Fibroblast of pulmonary artery (primary cell): Measurements from ENCODE around the gene ALG6.
"Not testable (repeated sequence)": the region's sequence is repeated elsewhere in the genome, so short reads cannot be mapped to it uniquely, and the experiment has no call there.

Experiments used
- DNase-seq: peaks from one replicate; pipeline ENCODE4 v3.0.0-alpha.2; 2010; ENCODE audit warnings: low read depth
- H3K4me3 ChIP-seq: replicated peaks from 2 replicates; pipeline ENCODE4 v1.5.1; 2011; ENCODE audit warnings: low read depth, mild to moderate bottlenecking, control low read depth, low read length, moderate library complexity
- CTCF ChIP-seq: IDR thresholded peaks from 2 replicates; pipeline ENCODE4 v1.5.1; 2011; ENCODE audit warnings: mild to moderate bottlenecking, control low read depth, low read length, inconsistent platforms; ENCODE audit errors: missing control alignments

ALG6 gene

GRCh38 chr1:63461661-63462230 lies 94.3 kb downstream of the ALG6 start:
- no peak for DNase-seq
- TF ChIP-seq CTCF, result no peak
- no peak overlapping the region for H3K4me3 ChIP-seq

GRCh38 chr1:63463248-63463647 lies 95.8 kb downstream of the ALG6 start:
- peak; percentile 96 for DNase-seq
- no peak overlapping the region for H3K4me3 ChIP-seq
- no peak for TF ChIP-seq CTCF

DNA sequence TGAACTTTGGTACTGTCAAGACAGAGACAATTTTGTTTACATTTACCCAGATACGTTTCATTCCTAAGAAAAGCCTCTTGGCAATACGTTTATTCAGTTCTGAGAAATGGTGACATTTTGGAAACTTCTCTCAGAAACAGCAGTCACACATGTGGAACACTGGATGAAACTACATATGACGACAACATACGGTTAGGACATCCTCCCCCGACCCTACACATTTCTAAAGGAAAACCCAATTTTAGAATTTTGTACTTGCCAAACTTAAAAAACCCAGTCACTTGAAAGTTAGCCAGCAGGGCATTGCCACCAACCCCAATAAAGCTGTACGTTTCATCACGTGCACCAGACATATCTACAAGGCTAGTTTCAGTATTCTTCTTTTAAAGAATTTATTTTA lies 98.8 kb downstream of the ALG6 start:
- TF ChIP-seq CTCF, result no peak

GRCh38 chr1:63466759-63467158 lies 99.3 kb downstream of the ALG6 start:
- no peak overlapping the region for H3K4me3 ChIP-seq
- no peak for DNase-seq
- TF ChIP-seq CTCF, result no peak

More for the DNA sequence above, 98.8 kb downstream of the ALG6 start:
- no peak overlapping the region for H3K4me3 ChIP-seq
- no peak for DNase-seq

DNA sequence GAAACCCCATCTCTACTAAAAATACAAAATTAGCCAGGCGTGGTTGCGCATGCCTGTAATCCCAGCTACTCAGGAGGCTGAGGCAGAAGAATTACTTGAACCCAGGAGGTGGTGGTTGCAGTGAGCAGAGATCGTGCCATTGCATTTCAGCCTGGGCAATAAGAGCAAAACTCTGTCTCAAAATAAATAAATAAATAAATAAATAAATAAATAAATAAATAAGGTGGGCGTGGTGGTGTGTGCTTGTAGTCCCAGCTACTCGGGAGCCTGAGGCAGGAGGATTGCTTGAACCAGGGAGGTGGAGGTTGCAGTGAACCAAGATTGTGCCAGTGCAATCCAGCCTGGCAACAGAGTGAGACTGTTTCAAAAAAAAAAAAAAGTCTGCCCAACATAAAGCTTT lies 101.3 kb downstream of the ALG6 start:
- DNase-seq, H3K4me3 ChIP-seq: not testable (repeated sequence)

DNA sequence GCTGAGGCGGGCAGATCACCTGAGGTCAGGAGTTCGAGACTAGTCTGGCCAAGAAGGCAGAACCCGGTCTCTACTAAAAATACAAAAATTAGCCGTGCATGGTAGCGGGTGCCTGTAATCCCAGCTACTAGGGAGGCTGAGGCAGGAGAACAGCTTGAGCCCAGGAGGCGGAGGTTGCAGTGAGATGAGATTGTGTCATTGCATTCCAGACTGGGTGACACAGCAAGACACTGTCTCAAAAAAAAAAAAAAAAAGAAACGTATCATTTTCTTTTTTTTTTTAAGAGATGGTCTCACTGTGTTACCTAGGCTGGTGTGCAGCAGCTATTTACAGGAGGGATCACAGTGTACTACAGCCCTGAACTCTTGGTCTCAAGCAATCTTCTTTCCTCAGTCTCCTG lies 108.3 kb downstream of the ALG6 start:
- DNase-seq, result no peak
- no peak for TF ChIP-seq CTCF

DNA sequence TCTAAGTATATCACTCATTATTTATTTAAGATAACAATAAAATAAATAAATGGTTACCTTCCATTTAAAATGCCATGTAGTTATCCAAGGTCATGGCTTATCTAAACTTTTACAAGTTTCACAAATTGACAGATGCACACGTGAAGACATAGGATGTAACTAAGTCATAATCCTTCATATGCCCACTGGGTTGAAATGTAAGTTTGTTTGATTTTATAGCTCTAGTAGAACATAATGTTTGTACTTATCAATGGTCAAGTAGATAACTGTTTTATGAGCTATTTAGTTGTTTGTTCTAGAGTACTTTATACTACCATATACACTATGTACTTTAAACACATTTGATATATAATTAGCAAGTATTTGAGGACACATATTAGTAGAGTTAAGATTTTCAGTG lies 112.6 kb downstream of the ALG6 start:
- no peak overlapping the region for H3K4me3 ChIP-seq
- DNase-seq, result no peak
- no peak for TF ChIP-seq CTCF

More for the DNA sequence above, 108.3 kb downstream of the ALG6 start:
- H3K4me3 ChIP-seq, result no peak overlapping the region
